HepG2 (cell line): Measurements from ENCODE around the gene PLEKHN1. TPM values are rescaled to one million over a fixed set of nuclear protein-coding genes. Genes with fewer than 3 reads are reported as not detected.

Experiments used
- EHMT2 ChIP-seq: fragments of 200-600 bp; sonication (generic); IDR thresholded peaks from 2 replicates; pipeline ENCODE4 v1.7.0; 2017; ENCODE audit warnings: antibody characterized with exemption, low read depth, low read length, borderline replicate concordance
- NFIC ChIP-seq: IDR thresholded peaks from 2 replicates; pipeline ENCODE4 v1.6.1; 2012; ENCODE audit warnings: mild to moderate bottlenecking, low read length, inconsistent platforms
- PHF8 ChIP-seq: sonication (generic); formaldehyde crosslinking; IDR thresholded peaks from 2 replicates; pipeline ENCODE4 v1.5.0; 2020; ENCODE audit warnings: missing genetic modification reagents
- SMARCC2 ChIP-seq: fragments of 450-650 bp; IDR thresholded peaks from 2 replicates; pipeline ENCODE4 v1.6.1; 2017; ENCODE audit warnings: antibody characterized with exemption, mild to moderate bottlenecking
- SRSF1 ChIP-seq: fragments of 200-400 bp; formaldehyde crosslinking; optimal IDR thresholded peaks from 2 replicates; pipeline ENCODE3; 2017; ENCODE audit warnings: mild to moderate bottlenecking, low read depth, low read length, moderate library complexity
- SRSF4 ChIP-seq: fragments of 200-400 bp; formaldehyde crosslinking; IDR thresholded peaks from one replicate; pipeline ENCODE4 v1.6.1; 2018; ENCODE audit warnings: mild to moderate bottlenecking, low read depth, low read length, moderate library complexity; ENCODE audit not compliant: poor library complexity, severe bottlenecking
- ZNF124 ChIP-seq: sonication (generic); formaldehyde crosslinking; IDR thresholded peaks from 2 replicates; pipeline ENCODE4 v1.4.0; 2020; ENCODE audit warnings: missing genetic modification reagents
- ZNF292 ChIP-seq: sonication (generic); formaldehyde crosslinking; IDR thresholded peaks from 2 replicates; pipeline ENCODE4 v1.8.1; 2022; ENCODE audit warnings: mild to moderate bottlenecking, low read depth, missing genetic modification reagents, borderline replicate concordance
- ZNF382 ChIP-seq: sonication (generic); formaldehyde crosslinking; IDR thresholded peaks from 2 replicates; pipeline ENCODE4 v1.5.0; 2020; ENCODE audit warnings: missing genetic modification reagents, mild to moderate bottlenecking, borderline replicate concordance
- polyA plus RNA-seq, 8 experiments: library from polyadenylated mRNA; depleted of rRNA in 3 of 8; stranded (reverse) in 7 of 8; unstranded in 1 of 8; fragments of >200 nt; fragmentation: Illumina TruSeq in 4 of 8; extraction: Trizol in 4 of 8; gene quantifications; 2 replicates each; pipeline versions ENCODE4 v1.2.1 to v1.2.3, GENCODE V29; 2011 to 2016; ENCODE audit warnings: low read depth in 4 of 8, missing spikeins in 1 of 8, mixed read lengths in 1 of 8; ENCODE audit not compliant: insufficient read depth in 1 of 8
- total RNA-seq, 5 experiments: library from RNA; depleted of rRNA; stranded (reverse); fragments of >200 nt; fragmentation: Illumina TruSeq; extraction: Trizol; gene quantifications; 2 replicates each; pipeline ENCODE4 v1.2.3, GENCODE V29; 2016; ENCODE audit warnings: low read depth in 1 of 5
- TF ChIP-seq, protein P1 (sequence below): sonication (generic); formaldehyde crosslinking; IDR thresholded peaks from 2 replicates; pipeline ENCODE4 v1.4.0; 2020; ENCODE audit warnings: missing genetic modification reagents, borderline replicate concordance
- TF ChIP-seq, protein P2 (sequence below): sonication (generic); formaldehyde crosslinking; IDR thresholded peaks from 2 replicates; pipeline ENCODE4 v1.5.1; 2020; ENCODE audit warnings: mild to moderate bottlenecking, moderate library complexity, missing genetic modification reagents
- TF ChIP-seq, protein P3 (sequence below): IDR thresholded peaks from 2 replicates; pipeline ENCODE4 v1.6.1; 2016; ENCODE audit warnings: missing compliant biosample characterization, missing genetic modification reagents, borderline replicate concordance
- TF ChIP-seq, protein P4 (sequence below): sonication (generic); formaldehyde crosslinking; IDR thresholded peaks from 2 replicates; pipeline ENCODE4 v1.4.0; 2020; ENCODE audit warnings: missing genetic modification reagents
- TF ChIP-seq, protein P5 (sequence below): sonication (generic); formaldehyde crosslinking; conservative IDR thresholded peaks from 2 replicates; pipeline ENCODE4 v1.8.1; 2023; ENCODE audit warnings: missing genetic modification reagents

The PLEKHN1 gene
- total and polyA plus RNA-seq, 2 of the 13 experiments (the other 11 are each of a cell fraction or from before 2014, with no cell fraction given): 0.42 to 0.58 TPM

DNA sequence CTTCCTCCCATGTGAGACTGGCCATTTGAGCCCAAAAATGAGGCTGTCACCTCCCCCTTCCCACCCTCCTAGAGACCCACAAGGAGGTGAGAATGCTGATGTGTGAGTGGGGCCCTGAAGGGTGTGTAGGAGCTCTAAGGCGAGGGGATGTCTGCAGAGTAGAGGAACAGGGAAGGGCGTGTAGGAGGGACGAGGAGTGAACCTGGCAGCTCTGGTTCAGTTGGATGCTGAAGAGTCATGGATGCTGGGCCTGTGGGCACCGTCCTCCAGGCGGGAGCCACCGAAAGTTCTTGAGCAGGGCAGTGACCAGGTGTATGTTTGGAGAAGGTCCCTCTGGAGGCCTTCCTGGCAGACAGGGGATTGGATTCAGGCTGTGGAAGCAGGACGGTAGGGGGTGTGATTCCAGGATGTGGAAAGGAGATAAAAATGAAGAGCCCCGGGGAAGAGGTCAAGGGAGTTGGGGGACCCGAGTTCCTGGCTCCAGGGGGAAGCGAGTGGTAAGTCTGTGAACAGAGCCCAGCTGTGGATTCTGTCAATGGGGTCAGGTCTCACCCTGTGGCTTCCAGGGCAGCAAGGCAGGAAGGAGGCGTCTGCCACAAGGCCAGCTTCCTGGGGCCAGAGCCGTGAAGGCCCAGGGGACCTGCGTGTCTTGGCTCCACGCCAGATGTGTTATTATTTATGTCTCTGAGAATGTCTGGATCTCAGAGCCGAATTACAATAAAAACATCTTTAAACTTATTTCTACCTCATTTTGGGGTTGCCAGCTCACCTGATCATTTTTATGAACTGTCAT, 34.7 kb upstream of the PLEKHN1 start (continued):
- no peak for TF ChIP-seq SMARCC2
- no peak for TF ChIP-seq PHF8 (CRISPR knock-in tag)
- TF ChIP-seq, protein P1, sequence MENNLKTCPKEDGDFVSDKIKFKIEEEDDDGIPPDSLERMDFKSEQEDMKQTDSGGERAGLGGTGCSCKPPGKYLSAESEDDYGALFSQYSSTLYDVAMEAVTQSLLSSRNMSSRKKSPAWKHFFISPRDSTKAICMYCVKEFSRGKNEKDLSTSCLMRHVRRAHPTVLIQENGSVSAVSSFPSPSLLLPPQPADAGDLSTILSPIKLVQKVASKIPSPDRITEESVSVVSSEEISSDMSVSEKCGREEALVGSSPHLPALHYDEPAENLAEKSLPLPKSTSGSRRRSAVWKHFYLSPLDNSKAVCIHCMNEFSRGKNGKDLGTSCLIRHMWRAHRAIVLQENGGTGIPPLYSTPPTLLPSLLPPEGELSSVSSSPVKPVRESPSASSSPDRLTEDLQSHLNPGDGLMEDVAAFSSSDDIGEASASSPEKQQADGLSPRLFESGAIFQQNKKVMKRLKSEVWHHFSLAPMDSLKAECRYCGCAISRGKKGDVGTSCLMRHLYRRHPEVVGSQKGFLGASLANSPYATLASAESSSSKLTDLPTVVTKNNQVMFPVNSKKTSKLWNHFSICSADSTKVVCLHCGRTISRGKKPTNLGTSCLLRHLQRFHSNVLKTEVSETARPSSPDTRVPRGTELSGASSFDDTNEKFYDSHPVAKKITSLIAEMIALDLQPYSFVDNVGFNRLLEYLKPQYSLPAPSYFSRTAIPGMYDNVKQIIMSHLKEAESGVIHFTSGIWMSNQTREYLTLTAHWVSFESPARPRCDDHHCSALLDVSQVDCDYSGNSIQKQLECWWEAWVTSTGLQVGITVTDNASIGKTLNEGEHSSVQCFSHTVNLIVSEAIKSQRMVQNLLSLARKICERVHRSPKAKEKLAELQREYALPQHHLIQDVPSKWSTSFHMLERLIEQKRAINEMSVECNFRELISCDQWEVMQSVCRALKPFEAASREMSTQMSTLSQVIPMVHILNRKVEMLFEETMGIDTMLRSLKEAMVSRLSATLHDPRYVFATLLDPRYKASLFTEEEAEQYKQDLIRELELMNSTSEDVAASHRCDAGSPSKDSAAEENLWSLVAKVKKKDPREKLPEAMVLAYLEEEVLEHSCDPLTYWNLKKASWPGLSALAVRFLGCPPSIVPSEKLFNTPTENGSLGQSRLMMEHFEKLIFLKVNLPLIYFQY (CRISPR knock-in tag): no peak
- no peak for TF ChIP-seq NFIC
- TF ChIP-seq, protein P2, sequence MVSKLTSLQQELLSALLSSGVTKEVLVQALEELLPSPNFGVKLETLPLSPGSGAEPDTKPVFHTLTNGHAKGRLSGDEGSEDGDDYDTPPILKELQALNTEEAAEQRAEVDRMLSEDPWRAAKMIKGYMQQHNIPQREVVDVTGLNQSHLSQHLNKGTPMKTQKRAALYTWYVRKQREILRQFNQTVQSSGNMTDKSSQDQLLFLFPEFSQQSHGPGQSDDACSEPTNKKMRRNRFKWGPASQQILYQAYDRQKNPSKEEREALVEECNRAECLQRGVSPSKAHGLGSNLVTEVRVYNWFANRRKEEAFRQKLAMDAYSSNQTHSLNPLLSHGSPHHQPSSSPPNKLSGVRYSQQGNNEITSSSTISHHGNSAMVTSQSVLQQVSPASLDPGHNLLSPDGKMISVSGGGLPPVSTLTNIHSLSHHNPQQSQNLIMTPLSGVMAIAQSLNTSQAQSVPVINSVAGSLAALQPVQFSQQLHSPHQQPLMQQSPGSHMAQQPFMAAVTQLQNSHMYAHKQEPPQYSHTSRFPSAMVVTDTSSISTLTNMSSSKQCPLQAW (CRISPR knock-in tag): no peak
- no peak for TF ChIP-seq ZNF124
- TF ChIP-seq SRSF1: no peak
- TF ChIP-seq, protein P3, sequence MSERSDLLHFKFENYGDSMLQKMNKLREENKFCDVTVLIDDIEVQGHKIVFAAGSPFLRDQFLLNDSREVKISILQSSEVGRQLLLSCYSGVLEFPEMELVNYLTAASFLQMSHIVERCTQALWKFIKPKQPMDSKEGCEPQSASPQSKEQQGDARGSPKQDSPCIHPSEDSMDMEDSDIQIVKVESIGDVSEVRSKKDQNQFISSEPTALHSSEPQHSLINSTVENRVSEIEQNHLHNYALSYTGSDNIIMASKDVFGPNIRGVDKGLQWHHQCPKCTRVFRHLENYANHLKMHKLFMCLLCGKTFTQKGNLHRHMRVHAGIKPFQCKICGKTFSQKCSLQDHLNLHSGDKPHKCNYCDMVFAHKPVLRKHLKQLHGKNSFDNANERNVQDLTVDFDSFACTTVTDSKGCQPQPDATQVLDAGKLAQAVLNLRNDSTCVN (CRISPR knock-in tag): no peak
- no peak for TF ChIP-seq SRSF4
- TF ChIP-seq, protein P4, sequence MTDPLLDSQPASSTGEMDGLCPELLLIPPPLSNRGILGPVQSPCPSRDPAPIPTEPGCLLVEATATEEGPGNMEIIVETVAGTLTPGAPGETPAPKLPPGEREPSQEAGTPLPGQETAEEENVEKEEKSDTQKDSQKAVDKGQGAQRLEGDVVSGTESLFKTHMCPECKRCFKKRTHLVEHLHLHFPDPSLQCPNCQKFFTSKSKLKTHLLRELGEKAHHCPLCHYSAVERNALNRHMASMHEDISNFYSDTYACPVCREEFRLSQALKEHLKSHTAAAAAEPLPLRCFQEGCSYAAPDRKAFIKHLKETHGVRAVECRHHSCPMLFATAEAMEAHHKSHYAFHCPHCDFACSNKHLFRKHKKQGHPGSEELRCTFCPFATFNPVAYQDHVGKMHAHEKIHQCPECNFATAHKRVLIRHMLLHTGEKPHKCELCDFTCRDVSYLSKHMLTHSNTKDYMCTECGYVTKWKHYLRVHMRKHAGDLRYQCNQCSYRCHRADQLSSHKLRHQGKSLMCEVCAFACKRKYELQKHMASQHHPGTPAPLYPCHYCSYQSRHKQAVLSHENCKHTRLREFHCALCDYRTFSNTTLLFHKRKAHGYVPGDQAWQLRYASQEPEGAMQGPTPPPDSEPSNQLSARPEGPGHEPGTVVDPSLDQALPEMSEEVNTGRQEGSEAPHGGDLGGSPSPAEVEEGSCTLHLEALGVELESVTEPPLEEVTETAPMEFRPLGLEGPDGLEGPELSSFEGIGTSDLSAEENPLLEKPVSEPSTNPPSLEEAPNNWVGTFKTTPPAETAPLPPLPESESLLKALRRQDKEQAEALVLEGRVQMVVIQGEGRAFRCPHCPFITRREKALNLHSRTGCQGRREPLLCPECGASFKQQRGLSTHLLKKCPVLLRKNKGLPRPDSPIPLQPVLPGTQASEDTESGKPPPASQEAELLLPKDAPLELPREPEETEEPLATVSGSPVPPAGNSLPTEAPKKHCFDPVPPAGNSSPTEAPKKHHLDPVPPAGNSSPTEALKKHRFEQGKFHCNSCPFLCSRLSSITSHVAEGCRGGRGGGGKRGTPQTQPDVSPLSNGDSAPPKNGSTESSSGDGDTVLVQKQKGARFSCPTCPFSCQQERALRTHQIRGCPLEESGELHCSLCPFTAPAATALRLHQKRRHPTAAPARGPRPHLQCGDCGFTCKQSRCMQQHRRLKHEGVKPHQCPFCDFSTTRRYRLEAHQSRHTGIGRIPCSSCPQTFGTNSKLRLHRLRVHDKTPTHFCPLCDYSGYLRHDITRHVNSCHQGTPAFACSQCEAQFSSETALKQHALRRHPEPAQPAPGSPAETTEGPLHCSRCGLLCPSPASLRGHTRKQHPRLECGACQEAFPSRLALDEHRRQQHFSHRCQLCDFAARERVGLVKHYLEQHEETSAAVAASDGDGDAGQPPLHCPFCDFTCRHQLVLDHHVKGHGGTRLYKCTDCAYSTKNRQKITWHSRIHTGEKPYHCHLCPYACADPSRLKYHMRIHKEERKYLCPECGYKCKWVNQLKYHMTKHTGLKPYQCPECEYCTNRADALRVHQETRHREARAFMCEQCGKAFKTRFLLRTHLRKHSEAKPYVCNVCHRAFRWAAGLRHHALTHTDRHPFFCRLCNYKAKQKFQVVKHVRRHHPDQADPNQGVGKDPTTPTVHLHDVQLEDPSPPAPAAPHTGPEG: no peak
- TF ChIP-seq, protein P5, sequence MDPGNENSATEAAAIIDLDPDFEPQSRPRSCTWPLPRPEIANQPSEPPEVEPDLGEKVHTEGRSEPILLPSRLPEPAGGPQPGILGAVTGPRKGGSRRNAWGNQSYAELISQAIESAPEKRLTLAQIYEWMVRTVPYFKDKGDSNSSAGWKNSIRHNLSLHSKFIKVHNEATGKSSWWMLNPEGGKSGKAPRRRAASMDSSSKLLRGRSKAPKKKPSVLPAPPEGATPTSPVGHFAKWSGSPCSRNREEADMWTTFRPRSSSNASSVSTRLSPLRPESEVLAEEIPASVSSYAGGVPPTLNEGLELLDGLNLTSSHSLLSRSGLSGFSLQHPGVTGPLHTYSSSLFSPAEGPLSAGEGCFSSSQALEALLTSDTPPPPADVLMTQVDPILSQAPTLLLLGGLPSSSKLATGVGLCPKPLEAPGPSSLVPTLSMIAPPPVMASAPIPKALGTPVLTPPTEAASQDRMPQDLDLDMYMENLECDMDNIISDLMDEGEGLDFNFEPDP (CRISPR knock-in tag): no peak
- TF ChIP-seq EHMT2: no peak
- no peak for TF ChIP-seq ZNF292 (CRISPR knock-in tag)
- no peak for TF ChIP-seq ZNF382 (CRISPR knock-in tag)
